ENCODE data around the gene PSTPIP1.

- TF ChIP-seq OSR1 (CRISPR knock-in tag; IDR thresholded peaks at IDR 0.05) (no peak), TSHZ2 (CRISPR knock-in tag; IDR thresholded peaks at IDR 0.05) (no peak), ZFP30 (CRISPR knock-in tag; IDR thresholded peaks at IDR 0.05) (no peak), PATZ1 (CRISPR knock-in tag; IDR thresholded peaks at IDR 0.05; ENCODE audit: borderline replicate concordance) (no peak), ESRRG (CRISPR knock-in tag; IDR thresholded peaks at IDR 0.05) (no peak), RARB (CRISPR knock-in tag; IDR thresholded peaks at IDR 0.05) (no peak), ISL1 (CRISPR knock-in tag; IDR thresholded peaks at IDR 0.05) (no peak), ZNF565 (CRISPR knock-in tag; conservative IDR thresholded peaks at IDR 0.05; ENCODE audit: low read depth) (no peak), ZFP3 (CRISPR knock-in tag; IDR thresholded peaks at IDR 0.05) (no peak), TOX (CRISPR knock-in tag; IDR thresholded peaks at IDR 0.05; ENCODE audit: borderline replicate concordance) (no peak)
These were observed 80.6 kb downstream of the PSTPIP1 start for GRCh38 chr15:77075528-77075927.

Measured in SK-N-SH treated with all-trans-retinoic acid at 6 μM for 48 hours (cell line).